ENCODE measurements around the gene TRAF3.
"Not testable (repeated sequence)": the region's sequence is repeated elsewhere in the genome, so short reads cannot be mapped to it uniquely, and the experiment has no call there.

Gene TRAF3

GRCh38 chr14:102809870-102810269 is 32.6 kb downstream of the TRAF3 start:
- no peak overlapping the region for H3K27ac Mint-ChIP-seq (ENCODE audit: low read depth)
- DNase-seq (ENCODE audit: low spot score in 2 of 2) (no peak), ATAC-seq (replicated peaks; ENCODE audit: extremely low read depth, poor library complexity, severe bottlenecking) (no peak)
- H3K4me3 Mint-ChIP-seq = no peak overlapping the region
- no peaks in the 10 kb centered on the region for H3K27me3 Mint-ChIP-seq
- H3K36me3 Mint-ChIP-seq (ENCODE audit: insufficient read depth) = peaks cover 14% of the 10 kb centered on the region
- peaks cover 67% of the 10 kb centered on the region for H3K4me1 Mint-ChIP-seq
- H3K9me3 Mint-ChIP-seq = no peaks in the 10 kb centered on the region

DNA sequence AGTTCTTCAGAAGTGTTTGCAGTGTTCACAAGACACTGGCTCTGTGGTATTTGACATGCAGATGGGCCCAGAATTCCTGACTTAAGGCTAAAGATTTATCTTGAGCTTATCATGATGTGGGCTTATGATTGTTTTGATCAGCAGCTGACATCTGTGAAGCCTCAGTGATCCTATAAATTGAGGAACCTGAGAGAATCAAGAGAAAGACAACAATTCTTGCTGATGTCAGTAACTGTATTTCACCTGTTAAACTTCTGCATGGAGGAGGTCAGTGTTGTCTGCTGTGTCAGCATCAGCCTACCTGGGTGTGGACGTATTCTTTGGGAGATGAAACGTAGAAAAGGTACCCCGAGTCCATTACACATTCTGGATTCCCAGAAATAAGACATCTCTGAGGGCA is 33.3 kb downstream of the TRAF3 start:
- ATAC-seq (replicated peaks; ENCODE audit: extremely low read depth, poor library complexity, severe bottlenecking) = no peak

DNA sequence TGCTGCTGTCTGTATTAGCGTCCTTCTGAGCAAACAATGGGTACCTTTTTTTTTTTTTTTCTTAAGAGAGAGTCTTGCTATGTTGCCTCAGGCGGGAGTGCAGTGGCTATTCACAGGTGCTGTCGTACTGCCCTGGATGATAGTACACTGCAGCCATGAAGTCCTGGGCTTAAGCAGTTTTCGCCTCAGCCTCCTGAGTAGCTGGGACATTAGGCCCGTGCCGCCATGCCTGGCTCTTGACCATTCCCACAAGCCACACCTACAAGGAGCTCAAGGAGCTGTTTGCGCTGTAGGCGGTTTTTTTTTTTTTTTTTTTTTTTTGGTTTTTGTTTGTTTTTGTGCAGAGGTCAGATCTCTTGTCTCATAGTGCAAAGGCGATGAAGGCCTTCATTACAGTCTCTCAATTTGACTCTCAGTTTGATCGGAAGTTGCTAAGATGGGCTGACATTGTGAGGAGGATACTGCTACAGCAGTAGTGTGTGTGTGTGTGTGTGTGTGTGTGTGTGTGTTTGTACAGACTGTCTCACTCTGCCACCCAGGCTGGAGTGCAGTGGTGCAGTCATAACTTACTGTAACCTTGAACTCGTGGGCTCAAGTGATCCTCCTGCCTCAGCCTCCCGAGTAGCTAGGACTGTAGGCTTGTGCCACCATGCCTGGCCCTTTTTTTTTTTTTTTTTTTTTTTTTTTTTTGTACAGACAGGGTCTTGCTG is 34.2 kb downstream of the TRAF3 start:
- ATAC-seq (replicated peaks; ENCODE audit: extremely low read depth, poor library complexity, severe bottlenecking) = no peak
- no peaks in the 10 kb centered on the region for H3K27me3 Mint-ChIP-seq
- H3K36me3 Mint-ChIP-seq (ENCODE audit: insufficient read depth) = peaks cover 11% of the 10 kb centered on the region

More for the DNA sequence above, 33.3 kb downstream of the TRAF3 start:
- Mint-ChIP-seq H3K4me1 (peaks cover 67% of the 10 kb centered on the region), H3K27ac (ENCODE audit: low read depth) (no peak overlapping the region), H3K36me3 (ENCODE audit: insufficient read depth) (peaks cover 12% of the 10 kb centered on the region), H3K9me3 (no peaks in the 10 kb centered on the region), H3K4me3 (no peak overlapping the region), H3K27me3 (no peaks in the 10 kb centered on the region)
- no peak for DNase-seq (ENCODE audit: low spot score in 2 of 2)

DNA sequence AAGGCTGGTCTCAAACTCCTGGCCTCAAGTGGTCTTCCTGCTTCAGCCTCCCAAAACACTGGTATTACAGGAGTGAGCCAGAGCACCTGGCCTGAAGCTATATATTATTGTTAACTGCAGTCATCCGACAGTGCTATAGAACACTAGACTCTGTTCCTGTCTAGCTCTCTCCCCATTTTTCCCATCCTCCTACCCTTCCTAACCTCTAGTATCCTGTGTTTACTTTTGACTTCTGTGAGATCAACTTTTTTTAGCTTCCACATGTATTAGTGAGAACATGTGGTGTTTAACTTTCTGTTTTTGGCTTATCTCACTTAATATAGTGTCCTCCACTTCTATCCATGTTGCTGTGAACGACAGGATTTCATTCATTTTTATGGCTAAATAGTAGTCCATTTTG is 34.7 kb downstream of the TRAF3 start:
- Mint-ChIP-seq H3K27ac (ENCODE audit: low read depth) (no peak overlapping the region), H3K9me3 (no peaks in the 10 kb centered on the region), H3K4me1 (peaks cover 60% of the 10 kb centered on the region), H3K27me3 (no peaks in the 10 kb centered on the region), H3K4me3 (no peak overlapping the region), H3K36me3 (ENCODE audit: insufficient read depth) (peaks cover 12% of the 10 kb centered on the region)
- DNase-seq (ENCODE audit: low spot score in 2 of 2) (no peak), ATAC-seq (replicated peaks; ENCODE audit: extremely low read depth, poor library complexity, severe bottlenecking) (no peak)

More for the DNA sequence above, 34.2 kb downstream of the TRAF3 start:
- DNase-seq (ENCODE audit: low spot score in 2 of 2) = no peak
- H3K9me3 Mint-ChIP-seq = no peaks in the 10 kb centered on the region
- no peak overlapping the region for H3K4me3 Mint-ChIP-seq
- peaks cover 60% of the 10 kb centered on the region for H3K4me1 Mint-ChIP-seq
- H3K27ac Mint-ChIP-seq (ENCODE audit: low read depth) = no peak overlapping the region

DNA sequence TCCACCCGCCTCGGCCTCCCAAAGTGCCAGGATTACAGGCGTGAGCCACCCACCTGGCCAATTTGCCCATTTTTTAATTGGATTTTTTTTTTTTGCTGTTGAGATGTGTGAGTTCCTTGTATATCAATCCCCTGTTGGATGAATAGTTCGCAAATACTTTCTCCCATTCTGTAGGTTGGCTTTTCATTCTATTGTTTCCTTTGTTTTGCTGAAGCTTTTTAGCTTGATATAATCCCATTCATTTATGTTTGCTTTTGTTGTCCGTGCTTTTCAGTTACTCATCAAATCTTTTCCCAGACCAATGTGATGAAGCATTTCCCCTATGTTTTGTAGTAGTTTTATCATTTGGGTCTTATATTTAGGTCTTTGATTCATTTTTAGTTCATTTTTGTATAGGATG is 36.4 kb downstream of the TRAF3 start:
- H3K27ac Mint-ChIP-seq (ENCODE audit: low read depth) = no peak overlapping the region
- H3K27me3 Mint-ChIP-seq = no peaks in the 10 kb centered on the region
- peaks cover 63% of the 10 kb centered on the region for H3K4me1 Mint-ChIP-seq
- DNase-seq (ENCODE audit: low spot score in 2 of 2) (no peak), ATAC-seq (replicated peaks; ENCODE audit: extremely low read depth, poor library complexity, severe bottlenecking) (no peak)
- H3K9me3 Mint-ChIP-seq = no peaks in the 10 kb centered on the region
- peaks cover 9% of the 10 kb centered on the region for H3K36me3 Mint-ChIP-seq (ENCODE audit: insufficient read depth)
- H3K4me3 Mint-ChIP-seq = no peak overlapping the region

- H3K27ac Mint-ChIP-seq (ENCODE audit: low read depth) = no peak overlapping the region
- peaks cover 68% of the 10 kb centered on the region for H3K4me1 Mint-ChIP-seq
- H3K4me3 Mint-ChIP-seq = no peak overlapping the region
- ATAC-seq (replicated peaks; ENCODE audit: extremely low read depth, poor library complexity, severe bottlenecking) (no peak), DNase-seq (ENCODE audit: low spot score in 2 of 2) (no peak)
- no peaks in the 10 kb centered on the region for H3K27me3 Mint-ChIP-seq
- H3K9me3 Mint-ChIP-seq = no peaks in the 10 kb centered on the region
- peaks cover 16% of the 10 kb centered on the region for H3K36me3 Mint-ChIP-seq (ENCODE audit: insufficient read depth)
Measured at GRCh38 chr14:102817318-102817717, 40.1 kb downstream of the TRAF3 start.

- Mint-ChIP-seq H3K27ac (ENCODE audit: low read depth) (peak overlapping the region; percentile 94), H3K4me1 (peaks cover 75% of the 10 kb centered on the region), H3K9me3 (no peaks in the 10 kb centered on the region), H3K27me3 (no peaks in the 10 kb centered on the region), H3K36me3 (ENCODE audit: insufficient read depth) (peaks cover 18% of the 10 kb centered on the region), H3K4me3 (no peak overlapping the region)
- ATAC-seq (replicated peaks; ENCODE audit: extremely low read depth, poor library complexity, severe bottlenecking) (no peak), DNase-seq (ENCODE audit: low spot score in 2 of 2) (no peak)
Measured at GRCh38 chr14:102817942-102818940, 41.0 kb downstream of the TRAF3 start.

DNA sequence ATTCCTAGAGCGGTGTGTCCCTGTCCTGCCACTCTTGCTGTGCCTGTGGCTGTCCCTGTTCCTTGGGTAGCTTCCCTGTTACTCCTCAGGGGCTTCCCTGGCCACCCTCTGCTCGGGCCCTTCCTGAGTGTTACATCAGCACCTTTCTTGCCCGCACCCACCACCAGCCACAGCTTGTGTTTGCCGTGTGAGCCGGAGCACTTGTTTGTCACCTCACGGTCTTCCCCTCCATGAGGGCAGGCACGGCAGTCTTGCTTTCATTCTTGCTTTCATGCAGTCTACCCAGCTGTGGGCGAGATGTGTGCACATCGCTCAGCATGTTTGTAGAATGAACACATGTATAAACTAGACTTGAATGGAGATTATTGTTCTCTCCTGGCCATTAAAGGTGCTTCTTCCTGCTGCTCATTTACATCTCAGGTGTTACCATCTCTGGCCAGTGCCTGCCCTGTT is 42.0 kb downstream of the TRAF3 start:
- ATAC-seq (replicated peaks; ENCODE audit: extremely low read depth, poor library complexity, severe bottlenecking) (peak; percentile 80), DNase-seq (ENCODE audit: low spot score in 2 of 2) (peak in 1 of 2 donors; percentile 44)
- H3K36me3 Mint-ChIP-seq (ENCODE audit: insufficient read depth) = peaks cover 18% of the 10 kb centered on the region
- H3K4me3 Mint-ChIP-seq = peak overlapping the region; percentile 78
- no peaks in the 10 kb centered on the region for H3K27me3 Mint-ChIP-seq
- peak overlapping the region; percentile 94 for H3K27ac Mint-ChIP-seq (ENCODE audit: low read depth)
- no peaks in the 10 kb centered on the region for H3K9me3 Mint-ChIP-seq
- peaks cover 68% of the 10 kb centered on the region for H3K4me1 Mint-ChIP-seq

DNA sequence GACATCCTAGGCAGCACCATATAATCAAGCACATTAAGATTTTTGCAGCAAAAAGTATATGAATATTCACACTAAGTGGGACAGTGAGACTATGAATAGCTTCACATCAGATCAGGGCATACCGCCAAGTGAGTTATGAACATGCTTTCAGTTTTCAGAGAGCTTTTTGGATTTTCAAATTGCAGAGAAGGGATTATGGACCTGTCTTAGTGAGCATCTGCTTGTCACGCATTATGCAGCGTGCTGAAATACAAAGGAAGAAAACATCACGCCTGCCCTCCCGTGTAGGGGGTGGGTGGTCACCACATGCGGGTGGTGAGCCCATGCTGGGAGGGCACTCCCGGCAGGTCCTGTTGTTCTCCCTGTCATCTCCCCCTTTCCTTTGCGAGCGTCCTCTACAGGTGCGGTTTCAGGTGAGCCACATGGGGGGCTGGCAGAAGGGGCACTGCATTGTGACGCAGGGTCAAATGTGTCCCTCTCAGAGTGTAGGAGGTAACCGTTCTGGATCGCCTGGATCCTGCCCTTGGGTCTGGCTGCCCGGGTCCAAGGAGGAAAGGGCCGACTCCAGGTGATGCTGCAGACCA is 42.6 kb downstream of the TRAF3 start:
- no peaks in the 10 kb centered on the region for H3K27me3 Mint-ChIP-seq
- peaks cover 17% of the 10 kb centered on the region for H3K36me3 Mint-ChIP-seq (ENCODE audit: insufficient read depth)
- DNase-seq (ENCODE audit: low spot score in 2 of 2) (no peak), ATAC-seq (replicated peaks; ENCODE audit: extremely low read depth, poor library complexity, severe bottlenecking) (peak; percentile 35)
- peak overlapping the region; percentile 78 for H3K4me3 Mint-ChIP-seq
- peaks cover 63% of the 10 kb centered on the region for H3K4me1 Mint-ChIP-seq
- H3K27ac Mint-ChIP-seq (ENCODE audit: low read depth) = peak overlapping the region; percentile 94
- H3K9me3 Mint-ChIP-seq = no peaks in the 10 kb centered on the region

- ATAC-seq (replicated peaks; ENCODE audit: extremely low read depth, poor library complexity, severe bottlenecking) = peak; percentile 20
- Mint-ChIP-seq H3K9me3 (no peaks in the 10 kb centered on the region), H3K27me3 (no peaks in the 10 kb centered on the region), H3K36me3 (ENCODE audit: insufficient read depth) (peaks cover 14% of the 10 kb centered on the region), H3K27ac (ENCODE audit: low read depth) (peak overlapping the region; percentile 54), H3K4me1 (peaks cover 64% of the 10 kb centered on the region), H3K4me3 (peak overlapping the region; percentile 68)
- no peak for DNase-seq (ENCODE audit: low spot score in 2 of 2)
Measured at GRCh38 chr14:102821252-102821651, 44.0 kb downstream of the TRAF3 start.

GRCh38 chr14:102822311-102822863 is 45.1 kb downstream of the TRAF3 start:
- Mint-ChIP-seq H3K27me3 (no peaks in the 10 kb centered on the region), H3K9me3 (no peaks in the 10 kb centered on the region), H3K36me3 (ENCODE audit: insufficient read depth) (peaks cover 12% of the 10 kb centered on the region), H3K4me1 (peaks cover 63% of the 10 kb centered on the region), H3K4me3 (peak overlapping the region; percentile 9), H3K27ac (ENCODE audit: low read depth) (peak overlapping the region; percentile 70)
- ATAC-seq (replicated peaks; ENCODE audit: extremely low read depth, poor library complexity, severe bottlenecking) = no peak
- DNase-seq (ENCODE audit: low spot score in 2 of 2) = no peak

GRCh38 chr14:102822887-102823286 is 45.6 kb downstream of the TRAF3 start:
- ATAC-seq (replicated peaks; ENCODE audit: extremely low read depth, poor library complexity, severe bottlenecking); DNase-seq (ENCODE audit: low spot score in 2 of 2); H3K27me3 Mint-ChIP-seq; H3K9me3 Mint-ChIP-seq: not testable (repeated sequence)
- H3K36me3 Mint-ChIP-seq (ENCODE audit: insufficient read depth) = peaks cover 12% of the 10 kb centered on the region
- peak overlapping the region; percentile 70 for H3K27ac Mint-ChIP-seq (ENCODE audit: low read depth)
- peaks cover 63% of the 10 kb centered on the region for H3K4me1 Mint-ChIP-seq
- peak overlapping the region; percentile 9 for H3K4me3 Mint-ChIP-seq

Data from central memory CD8-positive, alpha-beta T cell (primary cell).